GM20000 (cell line): Measurements from ENCODE around the gene DCP1A.

ENCODE experiments used
- DNase-seq: peaks from one replicate; pipeline ENCODE4 v3.0.0; 2012; ENCODE audit warnings: low spot score
- TF ChIP-seq, protein P1 (sequence below): IDR thresholded peaks from 2 replicates; pipeline ENCODE4 v1.5.1; 2012; ENCODE audit warnings: mild to moderate bottlenecking, control low read depth; ENCODE audit errors: extremely low read depth, missing control alignments

Gene DCP1A

DNA sequence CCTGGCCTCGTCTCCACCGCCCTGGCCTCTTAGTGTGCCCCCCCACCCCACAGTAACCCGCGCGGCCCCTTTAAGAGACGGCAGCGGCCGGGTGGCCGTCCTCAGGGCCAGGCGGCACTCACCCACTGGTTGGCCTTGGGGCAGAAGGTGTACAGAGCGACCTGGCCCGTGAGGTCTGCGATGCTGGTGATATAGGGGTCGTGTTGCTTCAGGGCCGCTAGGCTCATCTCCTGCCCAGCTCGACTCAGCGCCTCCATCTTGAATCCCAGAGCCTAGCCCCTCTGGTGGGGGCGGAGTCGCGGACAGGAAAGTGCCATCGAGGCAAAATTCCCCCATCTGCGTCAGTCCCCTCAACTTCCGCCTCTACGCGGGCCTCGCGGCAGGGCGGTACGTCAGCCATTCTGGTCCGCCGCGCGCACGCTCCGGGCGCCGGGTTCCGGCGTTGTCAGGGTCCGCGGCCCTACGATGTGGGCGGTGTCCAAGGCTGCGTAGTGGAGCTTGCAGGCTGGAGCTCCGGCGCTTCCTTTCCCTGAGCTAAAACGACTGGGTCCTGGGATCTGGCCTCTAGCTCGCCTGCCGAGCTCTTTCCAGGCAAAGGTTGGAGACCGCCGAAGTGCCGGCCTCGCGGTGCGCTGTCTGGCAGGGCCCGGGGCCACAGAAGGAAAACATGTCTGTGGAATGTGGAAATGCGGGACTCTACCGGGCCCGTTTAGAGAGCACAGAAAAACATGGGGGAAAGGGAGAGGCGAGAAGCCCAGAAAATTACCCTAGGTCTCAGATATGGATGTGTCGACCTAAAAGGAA, at the start of gene DCP1A:
Gene DCP1A, minus strand, starts transcription at position 283 of the 804 bp plus-strand sequence. Its CDS starts 26 bp downstream, at position 257.
- TF ChIP-seq, protein P1, sequence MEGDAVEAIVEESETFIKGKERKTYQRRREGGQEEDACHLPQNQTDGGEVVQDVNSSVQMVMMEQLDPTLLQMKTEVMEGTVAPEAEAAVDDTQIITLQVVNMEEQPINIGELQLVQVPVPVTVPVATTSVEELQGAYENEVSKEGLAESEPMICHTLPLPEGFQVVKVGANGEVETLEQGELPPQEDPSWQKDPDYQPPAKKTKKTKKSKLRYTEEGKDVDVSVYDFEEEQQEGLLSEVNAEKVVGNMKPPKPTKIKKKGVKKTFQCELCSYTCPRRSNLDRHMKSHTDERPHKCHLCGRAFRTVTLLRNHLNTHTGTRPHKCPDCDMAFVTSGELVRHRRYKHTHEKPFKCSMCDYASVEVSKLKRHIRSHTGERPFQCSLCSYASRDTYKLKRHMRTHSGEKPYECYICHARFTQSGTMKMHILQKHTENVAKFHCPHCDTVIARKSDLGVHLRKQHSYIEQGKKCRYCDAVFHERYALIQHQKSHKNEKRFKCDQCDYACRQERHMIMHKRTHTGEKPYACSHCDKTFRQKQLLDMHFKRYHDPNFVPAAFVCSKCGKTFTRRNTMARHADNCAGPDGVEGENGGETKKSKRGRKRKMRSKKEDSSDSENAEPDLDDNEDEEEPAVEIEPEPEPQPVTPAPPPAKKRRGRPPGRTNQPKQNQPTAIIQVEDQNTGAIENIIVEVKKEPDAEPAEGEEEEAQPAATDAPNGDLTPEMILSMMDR = no peak
- peak; percentile 94 for DNase-seq

DNA sequence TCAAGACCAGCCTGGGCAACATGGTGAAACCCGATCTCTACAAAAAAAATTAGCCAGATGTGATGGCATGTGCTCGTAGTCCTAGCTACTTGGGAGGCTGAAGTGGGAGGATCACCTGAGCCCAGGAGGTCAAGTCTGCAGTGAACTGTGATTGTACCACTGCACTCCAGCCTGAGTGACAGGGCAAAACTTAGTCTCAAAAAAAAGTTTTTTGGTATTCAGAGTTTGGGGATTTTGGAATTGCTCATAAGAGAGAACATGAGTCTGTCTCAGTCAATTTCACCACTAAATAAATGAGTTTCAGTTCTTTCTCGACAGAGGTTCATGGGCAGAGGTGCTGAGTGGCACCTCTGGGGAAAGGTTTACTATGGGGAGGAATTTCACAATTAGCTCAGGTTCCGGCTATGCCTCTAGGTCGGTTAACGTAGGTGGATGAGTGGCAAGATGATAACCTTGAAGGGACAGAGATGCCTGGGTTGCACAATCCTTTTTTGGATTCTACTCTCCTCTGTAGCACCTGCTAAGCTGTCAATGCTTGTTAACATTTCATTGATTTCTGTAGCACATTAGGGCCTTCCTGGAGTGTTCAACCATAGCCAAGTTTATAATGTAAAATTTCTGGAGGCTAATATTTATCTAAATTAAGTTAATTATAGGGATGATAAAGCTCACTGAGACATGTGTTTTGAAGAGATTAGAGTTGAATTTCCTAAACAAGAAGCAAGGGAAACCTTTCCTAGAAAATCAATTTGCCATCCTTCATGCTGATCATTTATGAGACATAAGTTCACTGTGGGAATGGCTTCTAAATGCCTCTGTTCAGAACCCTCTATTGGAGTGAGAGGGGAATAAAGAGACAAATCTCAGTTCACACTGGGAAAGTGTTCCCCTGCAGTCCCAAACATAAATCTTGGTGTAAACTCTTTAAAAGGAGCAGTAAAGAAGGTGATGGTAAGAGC, 37.4 kb upstream of the DCP1A start:
- TF ChIP-seq, protein P1 = no peak
- DNase-seq = no peak

DNA sequence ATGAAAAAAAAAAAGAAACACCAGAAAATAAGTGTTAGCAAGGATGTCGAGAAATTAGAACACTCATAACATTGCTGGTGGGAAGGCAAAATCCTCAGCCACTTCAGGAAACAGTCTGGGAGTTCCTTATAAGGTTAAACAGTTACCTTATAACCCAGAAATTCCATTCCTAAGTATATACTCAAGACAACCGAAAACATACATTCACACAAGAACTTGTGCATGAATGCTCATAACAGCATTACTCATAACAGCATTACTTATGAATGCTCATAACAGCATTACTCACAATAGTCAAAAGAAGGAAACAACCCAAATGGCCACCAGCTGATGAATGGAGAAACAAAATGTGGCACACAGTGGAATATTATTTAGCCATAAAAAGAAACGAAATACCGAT, 34.8 kb upstream of the DCP1A start:
- no peak for DNase-seq

DNA sequence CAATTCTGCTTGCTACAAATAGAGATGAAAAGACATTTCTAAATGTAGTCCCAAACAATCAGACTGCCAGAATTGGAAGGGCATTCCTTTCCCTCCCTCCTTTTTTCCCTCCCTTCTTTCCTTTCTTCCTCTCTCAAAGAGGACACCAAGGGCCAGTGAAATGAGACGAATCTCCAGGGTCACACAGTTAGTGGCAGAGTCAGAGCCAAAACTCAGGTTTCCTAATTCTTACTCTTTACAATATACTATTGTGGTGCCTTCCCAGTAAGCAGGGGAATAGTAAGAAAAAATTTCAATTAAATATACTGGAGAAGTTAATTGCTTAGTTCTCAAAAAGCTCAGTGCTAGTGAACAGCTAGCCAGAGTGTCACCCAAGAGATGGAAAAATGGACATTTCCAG, 33.0 kb upstream of the DCP1A start:
- TF ChIP-seq, protein P1 = no peak
- DNase-seq = no peak

More for the DNA sequence above, 34.8 kb upstream of the DCP1A start:
- TF ChIP-seq, protein P1 = no peak

DNA sequence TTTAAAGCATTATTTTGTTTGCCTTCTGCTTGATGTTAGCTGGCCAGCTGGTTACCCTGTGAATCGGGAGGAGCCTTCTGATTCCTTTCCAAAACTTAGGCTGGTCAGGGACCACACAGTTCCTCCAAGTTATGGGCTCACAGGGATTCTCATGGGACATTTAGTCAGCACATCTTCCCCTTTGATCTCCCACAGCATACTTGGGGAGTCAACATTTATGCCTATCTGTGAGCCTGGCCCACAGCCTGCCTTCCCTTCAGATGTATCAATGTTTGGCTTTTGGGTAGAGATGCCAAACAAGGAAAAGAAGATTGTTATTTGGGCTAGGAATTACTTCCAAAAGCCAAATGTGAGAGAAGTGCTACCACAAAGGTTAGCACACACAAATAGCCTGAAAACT, 32.6 kb upstream of the DCP1A start:
- no peak for DNase-seq
- TF ChIP-seq, protein P1 = no peak

DNA sequence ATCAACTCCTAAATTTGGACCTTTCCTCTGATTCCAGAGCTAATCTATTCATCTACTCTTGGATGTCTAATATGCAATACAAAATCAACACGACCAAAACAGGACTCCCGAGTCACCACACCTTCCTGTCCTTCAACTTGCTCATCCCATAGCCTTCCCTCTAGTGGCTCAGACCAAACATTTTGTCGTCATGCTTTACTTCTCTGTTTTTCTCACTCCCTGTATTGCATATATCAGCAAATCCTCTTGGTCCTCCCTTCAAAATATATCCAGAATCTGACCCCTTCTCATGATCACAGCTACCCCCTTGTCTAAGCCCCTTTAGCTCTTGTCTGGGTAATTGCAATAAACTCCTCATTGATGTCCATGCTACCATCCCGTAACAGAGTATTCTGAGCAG, 30.5 kb upstream of the DCP1A start:
- TF ChIP-seq, protein P1 = no peak
- DNase-seq = no peak

DNA sequence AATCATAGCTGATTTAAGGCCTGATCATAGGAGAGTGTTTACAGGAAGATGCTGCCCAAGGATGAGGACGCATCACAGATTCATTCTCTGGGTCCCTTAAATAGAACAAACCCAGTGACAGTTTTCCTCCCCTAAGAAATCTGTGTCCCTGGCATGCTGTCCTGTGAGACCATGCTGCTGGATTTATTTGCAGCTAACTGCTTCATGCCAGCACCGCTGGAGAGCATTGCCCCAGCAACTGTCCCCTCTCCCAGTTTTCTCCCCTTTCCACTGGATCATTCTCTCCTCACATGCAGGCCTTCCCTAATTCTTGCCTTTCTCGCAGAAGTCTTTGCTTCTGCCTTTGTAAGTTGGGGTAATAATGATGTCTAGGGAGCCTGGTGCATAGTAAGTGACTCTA, 29.3 kb upstream of the DCP1A start:
- DNase-seq = no peak
- TF ChIP-seq, protein P1 = no peak
